HG03565 (cell line): ENCODE results near the gene ATP1A1.

Source experiments
- ATAC-seq: cut with Tn5 transposase; IDR thresholded peaks from one replicate; pipeline ENCODE4 v1.9.1; 2021; ENCODE audit warnings: mild to moderate bottlenecking, moderate library complexity; ENCODE audit not compliant: unreplicated experiment

Gene ATP1A1

GRCh38 chr1:116412480-116412798, 39.4 kb downstream of the ATP1A1 start:
- no peak for ATAC-seq

DNA sequence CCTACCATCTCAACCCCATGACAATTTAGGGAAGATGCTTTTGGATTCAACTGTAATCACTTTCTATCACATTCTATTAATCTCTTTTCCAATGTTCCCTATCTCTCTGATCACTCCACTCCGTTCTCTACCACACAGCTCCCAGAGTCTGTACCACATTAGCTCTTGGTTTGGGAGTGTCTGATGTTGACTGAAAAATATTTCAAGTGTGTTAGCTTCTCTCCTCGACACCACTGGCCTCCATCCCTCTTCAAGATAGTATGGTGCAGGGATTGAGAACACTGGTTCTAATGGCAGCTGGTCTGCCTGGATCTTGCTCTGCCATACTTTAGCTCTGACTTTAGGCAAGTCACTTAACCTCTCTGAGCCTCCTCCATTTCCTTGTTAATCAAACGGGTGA, 39.9 kb downstream of the ATP1A1 start:
- no peak for ATAC-seq

DNA sequence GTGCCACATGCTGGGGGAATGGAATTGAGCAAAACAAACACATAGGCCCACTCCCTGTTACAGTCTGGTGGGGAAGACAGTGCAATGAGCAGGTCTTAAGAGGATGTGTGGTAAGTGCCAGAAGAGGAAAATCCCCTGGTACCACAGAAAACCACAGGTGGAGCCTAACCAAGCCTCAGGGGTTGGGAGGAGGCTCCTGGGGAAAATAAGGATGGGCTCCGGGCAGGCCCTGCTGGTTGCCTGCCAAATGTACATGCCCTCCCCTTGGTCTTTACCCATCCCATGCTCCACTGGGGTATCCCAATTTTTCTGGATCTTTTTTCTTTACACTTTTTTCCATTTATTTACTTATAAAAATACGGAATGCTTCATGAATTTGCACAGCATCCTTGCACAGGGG, 40.4 kb downstream of the ATP1A1 start:
- ATAC-seq: no peak

DNA sequence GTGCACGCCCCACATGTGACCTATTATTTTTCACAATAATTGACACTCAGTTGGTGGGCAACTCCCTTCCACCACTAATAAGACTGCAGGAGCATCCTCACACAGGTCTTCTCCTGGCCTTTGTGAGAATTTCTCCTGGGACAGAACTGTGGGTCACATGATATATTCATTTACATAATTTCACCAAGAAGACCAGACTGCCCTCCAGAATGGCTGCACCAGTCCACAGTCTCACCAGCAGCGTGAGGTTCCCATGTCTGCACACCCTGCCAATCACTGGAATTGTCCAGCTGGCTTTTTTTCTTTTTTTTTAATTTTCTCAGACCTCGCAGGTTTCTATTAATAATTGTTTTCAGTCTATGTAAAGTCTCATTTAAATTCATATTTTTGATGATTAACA, 41.3 kb downstream of the ATP1A1 start:
- ATAC-seq: no peak

- ATAC-seq: no peak
These were observed 42.2 kb downstream of the ATP1A1 start for GRCh38 chr1:116415200-116415698.

DNA sequence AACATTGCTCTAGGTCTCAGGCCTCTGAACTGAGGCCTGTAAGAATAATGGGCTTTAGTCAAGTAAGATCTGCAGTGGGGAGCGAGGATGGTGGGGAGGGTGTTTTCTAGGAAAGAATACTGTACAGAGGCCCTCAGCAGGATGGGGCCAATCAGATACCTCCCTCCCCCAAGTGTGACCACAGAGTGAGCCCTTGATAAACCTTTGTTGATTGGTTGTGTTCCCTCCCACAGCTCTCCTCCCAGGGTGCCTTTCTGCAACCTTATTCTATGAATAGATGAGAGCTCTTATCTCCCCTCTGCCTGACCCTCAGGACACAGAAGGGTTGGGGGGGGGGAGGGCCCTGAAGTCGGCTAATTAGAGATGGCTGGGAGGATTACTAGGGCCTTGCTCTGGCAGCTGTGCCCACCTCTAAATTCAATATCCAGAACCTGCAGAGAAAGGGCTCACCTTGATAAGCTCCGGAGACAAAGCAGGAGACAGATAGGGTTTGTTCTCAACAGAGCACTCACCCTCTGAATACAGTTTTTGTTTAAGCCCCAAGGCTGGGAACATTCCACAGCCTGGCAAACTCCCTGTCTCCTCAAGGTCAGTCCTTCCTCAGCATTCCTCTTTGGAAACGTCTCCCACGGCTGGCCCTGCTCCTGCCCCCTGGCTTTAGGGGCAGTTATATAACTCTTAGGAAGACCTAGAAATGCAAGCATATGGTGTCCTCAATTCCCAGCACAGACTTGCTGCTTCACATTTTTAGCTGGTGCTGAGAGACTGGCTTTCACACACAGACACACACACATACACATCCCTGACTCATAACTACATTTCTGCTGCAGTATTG, 42.9 kb downstream of the ATP1A1 start:
- ATAC-seq: no peak

- ATAC-seq: no peak
These were observed 43.9 kb downstream of the ATP1A1 start for GRCh38 chr1:116416854-116417513.

- no peak for ATAC-seq
These were observed 44.6 kb downstream of the ATP1A1 start for GRCh38 chr1:116417678-116418077.

- peak; percentile 62 for ATAC-seq
These were observed 45.2 kb downstream of the ATP1A1 start for GRCh38 chr1:116418091-116418830.

DNA sequence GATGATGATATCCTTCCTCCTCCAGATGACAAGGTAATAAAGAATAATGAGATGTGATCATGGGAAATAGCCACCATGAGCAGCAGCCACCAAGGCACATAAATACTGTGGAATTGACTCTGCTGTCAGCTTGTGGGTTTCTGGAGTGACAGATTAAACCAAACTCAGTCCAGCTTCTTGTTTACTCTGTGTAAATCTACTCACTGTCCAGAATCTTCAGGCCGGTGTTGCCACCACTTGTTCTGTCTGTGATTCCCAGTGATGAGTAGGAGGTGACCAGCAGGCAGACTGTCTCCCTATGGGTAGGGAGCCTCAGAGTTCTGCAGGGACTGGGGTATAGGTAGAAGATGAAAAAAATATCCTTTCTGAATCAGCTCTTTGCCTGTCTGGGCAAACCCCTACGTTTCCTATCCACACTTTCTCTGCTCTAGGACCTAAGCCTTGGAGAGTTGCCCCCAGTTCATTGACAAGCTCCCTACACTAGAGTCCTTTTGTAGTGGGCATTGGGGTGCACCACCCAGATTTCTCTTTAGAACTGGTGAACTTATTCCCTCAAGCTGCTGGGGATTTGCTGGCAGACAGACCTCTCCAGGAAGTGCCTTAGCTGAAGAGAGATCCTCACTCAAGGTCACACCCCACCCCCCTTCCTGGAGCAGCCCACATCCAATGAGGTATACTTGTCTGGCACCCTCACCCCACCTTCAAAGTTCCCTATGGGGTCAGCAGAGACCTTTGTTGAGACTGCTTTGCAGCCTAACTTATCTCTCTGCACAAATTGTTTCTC, 47.6 kb downstream of the ATP1A1 start:
- no peak for ATAC-seq

- no peak for ATAC-seq
These were observed 51.4 kb downstream of the ATP1A1 start for GRCh38 chr1:116424438-116424837.

DNA sequence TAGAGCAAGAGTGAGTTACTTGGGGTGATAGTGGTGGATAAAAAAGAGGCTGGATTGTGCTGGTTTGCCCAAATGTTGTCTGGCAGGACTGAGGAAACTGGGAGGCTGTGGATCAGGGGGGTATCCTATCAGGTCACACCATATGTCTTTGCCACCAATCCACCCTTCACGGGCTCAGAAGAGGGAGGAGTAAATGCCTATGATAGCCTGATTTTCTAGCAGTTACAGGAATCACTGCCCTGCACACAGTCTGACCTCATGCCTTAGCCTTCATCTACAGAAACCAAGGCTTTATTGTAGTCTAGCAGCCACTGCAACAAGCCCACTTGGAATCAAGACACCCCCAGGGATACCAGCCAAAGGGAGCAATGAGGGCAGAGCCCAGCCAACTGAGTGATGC, 51.8 kb downstream of the ATP1A1 start:
- ATAC-seq: no peak

- ATAC-seq: no peak
These were observed 52.9 kb downstream of the ATP1A1 start for GRCh38 chr1:116425987-116426386.

- no peak for ATAC-seq
These were observed 53.4 kb downstream of the ATP1A1 start for GRCh38 chr1:116426401-116426800.

- no peak for ATAC-seq
These were observed 55.5 kb downstream of the ATP1A1 start for GRCh38 chr1:116428576-116428975.

DNA sequence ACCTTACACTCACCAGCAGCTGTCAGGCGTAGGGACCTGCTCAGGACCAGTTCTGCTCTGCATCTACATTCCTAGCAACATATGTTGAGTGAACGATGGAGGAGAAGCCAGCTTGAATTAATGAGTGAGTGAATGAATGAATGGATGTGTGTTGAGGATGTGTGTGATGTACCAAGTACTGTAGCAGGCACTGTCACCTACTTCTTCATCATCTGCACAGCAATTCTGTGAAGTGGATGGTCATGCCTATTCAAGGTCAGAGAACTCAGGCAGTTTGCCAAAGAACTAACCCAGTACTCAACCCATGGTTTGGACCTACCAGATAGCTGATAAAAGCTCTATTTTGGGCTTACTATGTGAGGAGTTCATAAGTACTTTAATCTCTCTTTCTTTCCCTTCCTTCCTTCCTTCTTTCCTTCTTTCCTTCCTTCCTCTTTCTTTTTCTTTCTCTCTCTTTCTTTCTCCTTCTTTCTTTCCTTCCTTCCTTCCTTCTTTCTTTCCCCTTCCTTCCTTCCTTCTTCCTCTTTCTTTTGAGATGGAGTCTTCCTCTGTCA, 56.9 kb downstream of the ATP1A1 start:
- ATAC-seq: no peak

DNA sequence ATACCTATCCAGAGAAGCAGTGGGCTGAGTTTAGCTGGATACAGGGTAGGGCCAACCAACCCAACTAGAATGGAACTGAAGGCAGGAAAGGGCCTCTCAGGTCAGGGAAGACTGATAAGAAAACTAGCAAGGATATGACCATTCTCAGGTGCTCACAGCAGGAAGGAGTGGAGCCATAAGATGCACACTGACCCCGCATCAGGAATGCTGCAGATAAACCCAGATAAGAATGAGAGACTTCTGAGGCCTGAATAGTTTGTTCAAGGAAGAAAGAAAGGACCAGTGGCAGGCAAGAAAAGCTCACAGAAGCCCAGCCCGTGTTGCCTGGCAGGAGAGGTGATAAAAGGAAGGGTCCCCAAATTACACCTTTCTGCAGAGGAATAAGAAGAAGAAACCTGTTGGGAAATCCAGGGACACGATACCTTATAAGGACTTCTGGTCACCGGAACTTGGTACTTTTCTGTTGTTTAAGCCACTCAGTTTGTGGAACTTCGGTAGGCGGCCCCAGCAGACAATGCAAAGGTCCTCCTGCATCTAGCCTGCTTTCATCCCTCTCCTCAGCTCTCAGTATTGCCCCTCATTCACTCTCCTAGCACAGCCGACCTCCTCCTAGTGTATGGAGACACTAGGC, 58.9 kb downstream of the ATP1A1 start:
- ATAC-seq: no peak

- no peak for ATAC-seq
These were observed 59.7 kb downstream of the ATP1A1 start for GRCh38 chr1:116432655-116433265.
